Neural progenitor cell (in vitro differentiated cells): ENCODE results near the gene GNAI2. TPM values are rescaled to one million over a fixed set of nuclear protein-coding genes. Genes with fewer than 3 reads are reported as not detected.
A peak's percentile ranks its signal among the peaks of the same experiment; 100 is the strongest.

ENCODE experiments used
- DNase-seq: peaks from one replicate; pipeline ENCODE4 v3.0.0-alpha.2; 2016; ENCODE audit warnings: low spot score
- H2AFZ ChIP-seq: fragments of 200-600 bp; sonication (generic); replicated peaks from 2 replicates; pipeline ENCODE4 v1.6.1; 2016; ENCODE audit warnings: antibody characterized with exemption
- H3F3A ChIP-seq: fragments of 200-600 bp; sonication (generic); 2 replicates; pipeline ENCODE4 v1.6.1; 2016; ENCODE audit warnings: antibody characterized with exemption, low read depth
- H3K27ac ChIP-seq: fragments of 200-600 bp; sonication (generic); 2 replicates; pipeline ENCODE4 v1.5.1; 2016; ENCODE audit warnings: mild to moderate bottlenecking
- H3K27me3 ChIP-seq: fragments of 200-600 bp; sonication (generic); 2 replicates; pipeline ENCODE4 v1.6.1; 2016; ENCODE audit warnings: mild to moderate bottlenecking, moderate library complexity
- H3K36me3 ChIP-seq: fragments of 200-600 bp; sonication (generic); 2 replicates; pipeline ENCODE4 v1.5.1; 2016
- H3K4me1 ChIP-seq: fragments of 200-600 bp; sonication (generic); 2 replicates; pipeline ENCODE4 v1.6.1; 2016; ENCODE audit warnings: mixed run types
- H3K4me2 ChIP-seq: fragments of 200-600 bp; sonication (generic); 2 replicates; pipeline ENCODE4 v1.6.1; 2016
- H3K4me3 ChIP-seq: fragments of 200-600 bp; sonication (generic); 2 replicates; pipeline ENCODE4 v1.5.1; 2016
- H3K79me2 ChIP-seq: fragments of 200-600 bp; sonication (generic); 2 replicates; pipeline ENCODE4 v1.6.1; 2016; ENCODE audit warnings: low read depth
- H3K9ac ChIP-seq: fragments of 200-600 bp; sonication (generic); 2 replicates; pipeline ENCODE4 v1.6.1; 2016
- H3K9me3 ChIP-seq: fragments of 200-600 bp; sonication (generic); 2 replicates; pipeline ENCODE4 v1.5.1; 2016; ENCODE audit warnings: low read depth
- H4K20me1 ChIP-seq: fragments of 200-600 bp; sonication (generic); 2 replicates; pipeline ENCODE4 v1.6.1; 2016; ENCODE audit warnings: low read depth
- H3K27ac Mint-ChIP-seq: 3 replicates; pipeline ENCODE4 v1.8.0; 2021; ENCODE audit warnings: mixed read lengths
- H3K27me3 Mint-ChIP-seq: 2 replicates; pipeline ENCODE4 v1.8.0; 2022; ENCODE audit warnings: low read depth, mild to moderate bottlenecking, inconsistent platforms, moderate library complexity, mixed read lengths; ENCODE audit not compliant: insufficient read depth
- H3K36me3 Mint-ChIP-seq: 3 replicates; pipeline ENCODE4 v1.8.0; 2021; ENCODE audit warnings: mixed read lengths
- H3K4me1 Mint-ChIP-seq: 3 replicates; pipeline ENCODE4 v1.8.0; 2021; ENCODE audit warnings: mixed read lengths
- H3K4me3 Mint-ChIP-seq: 3 replicates; pipeline ENCODE4 v1.8.0; 2021; ENCODE audit warnings: mild to moderate bottlenecking, moderate library complexity, mixed read lengths
- H3K9me3 Mint-ChIP-seq: 3 replicates; pipeline ENCODE4 v1.8.0; 2020; ENCODE audit warnings: mixed read lengths
- CTCF ChIP-seq: fragments of 200-600 bp; sonication (generic); IDR thresholded peaks from 2 replicates; pipeline ENCODE4 v1.5.1; 2017; ENCODE audit warnings: antibody characterized with exemption, mild to moderate bottlenecking
- EZH2 ChIP-seq: fragments of 200-600 bp; sonication (generic); IDR thresholded peaks from 2 replicates; pipeline ENCODE4 v1.6.1; 2017; ENCODE audit warnings: antibody characterized with exemption, mild to moderate bottlenecking, moderate library complexity
- EZH2phosphoT487 ChIP-seq: fragments of 200-600 bp; sonication (generic); IDR thresholded peaks from 2 replicates; pipeline ENCODE4 v1.6.1; 2017; ENCODE audit warnings: antibody characterized with exemption
- total RNA-seq: library from RNA; depleted of rRNA; stranded (reverse); fragments of >200 nt; gene quantifications from 2 replicates; pipeline ENCODE4 v1.2.3, GENCODE V29; 2015; ENCODE audit warnings: low replicate concordance

The GNAI2 gene
- total RNA-seq, result 249 and 321 TPM in 2 replicates

- H4K20me1 ChIP-seq, result peaks cover 46% of the 10 kb centered on the region
- Mint-ChIP-seq H3K9me3 (no peaks in the 10 kb centered on the region), H3K4me1 (peaks cover 72% of the 10 kb centered on the region), H3K27me3 (peaks cover 18% of the 10 kb centered on the region), H3K27ac (peak within 1 kb of the TSS; percentile 89), H3K36me3 (peaks cover 7% of the 10 kb centered on the region), H3K4me3 (peak within 1 kb of the TSS; percentile 100)
- H3K9me3 ChIP-seq, result no peaks in the 10 kb centered on the region
- peaks cover 53% of the 10 kb centered on the region for H3K4me1 ChIP-seq
- H3K4me3 ChIP-seq, result peak within 1 kb of the TSS; percentile 89
- H3K79me2 ChIP-seq, result peaks cover 50% of the 10 kb centered on the region
- TF ChIP-seq EZH2phosphoT487, result no peak
- no peak for TF ChIP-seq CTCF
- no peak for TF ChIP-seq EZH2
- peak within 1 kb of the TSS; percentile 82 for H3K9ac ChIP-seq
- H3K4me2 ChIP-seq, result peak within 1 kb of the TSS; percentile 97
- H3K27me3 ChIP-seq, result no peaks in the 10 kb centered on the region
- DNase-seq, result peak; percentile 100
- no peaks in the 10 kb centered on the region for H3K36me3 ChIP-seq
- H2AFZ ChIP-seq, result no peak within 1 kb of the TSS
- H3K27ac ChIP-seq, result peak within 1 kb of the TSS; percentile 48
- H3F3A ChIP-seq, result peaks cover 45% of the 10 kb centered on the region
These were observed at the start of gene GNAI2 for GRCh38 chr3:50235716-50236483. TSS of gene GNAI2 (plus strand) at chr3:50236204. CDS start at chr3:50236336, 132 bp downstream.

DNA sequence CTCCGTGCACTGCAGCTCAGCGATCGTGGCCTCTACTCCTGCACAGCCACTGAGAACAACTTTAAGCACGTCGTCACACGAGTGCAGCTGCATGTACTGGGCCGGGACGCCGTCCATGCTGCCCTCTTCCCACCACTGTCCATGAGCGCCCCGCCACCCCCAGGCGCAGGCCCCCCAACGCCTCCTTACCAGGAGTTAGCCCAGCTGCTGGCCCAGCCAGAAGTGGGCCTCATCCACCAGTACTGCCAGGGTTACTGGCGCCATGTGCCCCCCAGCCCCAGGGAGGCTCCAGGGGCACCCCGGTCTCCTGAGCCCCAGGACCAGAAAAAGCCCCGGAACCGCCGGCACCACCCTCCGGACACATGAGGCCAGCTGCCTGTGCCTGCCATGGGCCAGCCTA lies 48.3 kb upstream of the GNAI2 start:
- Mint-ChIP-seq H3K9me3 (no peaks in the 10 kb centered on the region), H3K4me1 (peaks cover 15% of the 10 kb centered on the region), H3K36me3 (peaks cover 9% of the 10 kb centered on the region), H3K4me3 (no peak overlapping the region), H3K27ac (no peak overlapping the region), H3K27me3 (peaks cover 4% of the 10 kb centered on the region)
- Histone ChIP-seq H3K9ac (no peak overlapping the region), H3K4me2 (no peak overlapping the region), H3K36me3 (no peaks in the 10 kb centered on the region), H3K27ac (no peak overlapping the region), H3K79me2 (no peaks in the 10 kb centered on the region), H3K4me1 (peaks cover 6% of the 10 kb centered on the region), H3F3A (peaks cover 6% of the 10 kb centered on the region), H3K9me3 (no peaks in the 10 kb centered on the region), H3K27me3 (peaks cover under 1% of the 10 kb centered on the region), H4K20me1 (no peaks in the 10 kb centered on the region), H3K4me3 (no peak overlapping the region), H2AFZ (no peak overlapping the region)
- DNase-seq, result no peak
- TF ChIP-seq CTCF (no peak), EZH2 (no peak), EZH2phosphoT487 (no peak)

GRCh38 chr3:50189274-50189673 lies 46.7 kb upstream of the GNAI2 start:
- no peak for TF ChIP-seq EZH2phosphoT487
- peak; percentile 85 for TF ChIP-seq CTCF
- Histone ChIP-seq H3K27ac (no peak overlapping the region), H3K27me3 (peaks cover 16% of the 10 kb centered on the region), H3K4me3 (no peak overlapping the region), H3K9ac (no peak overlapping the region), H3K36me3 (no peaks in the 10 kb centered on the region), H2AFZ (no peak overlapping the region), H3F3A (peaks cover 6% of the 10 kb centered on the region), H4K20me1 (no peaks in the 10 kb centered on the region), H3K9me3 (no peaks in the 10 kb centered on the region), H3K79me2 (no peaks in the 10 kb centered on the region), H3K4me1 (peaks cover 6% of the 10 kb centered on the region), H3K4me2 (no peak overlapping the region)
- Mint-ChIP-seq H3K27ac (no peak overlapping the region), H3K4me1 (peaks cover 9% of the 10 kb centered on the region), H3K9me3 (no peaks in the 10 kb centered on the region), H3K27me3 (peaks cover 4% of the 10 kb centered on the region), H3K4me3 (no peak overlapping the region), H3K36me3 (peaks cover under 1% of the 10 kb centered on the region)
- DNase-seq, result peak; percentile 89
